Osteoblast (primary cell): ENCODE data around the gene CELF1. TPM values are rescaled to one million over a fixed set of nuclear protein-coding genes. Genes with fewer than 3 reads are reported as not detected.
A peak's percentile ranks its signal among the peaks of the same experiment; 100 is the strongest.
"Not testable (repeated sequence)": the region's sequence is repeated elsewhere in the genome, so short reads cannot be mapped to it uniquely, and the experiment has no call there.

Source experiments
- DNase-seq: peaks from one replicate; pipeline ENCODE4 v3.0.0; 2011; ENCODE audit warnings: low spot score, mixed read lengths; ENCODE audit not compliant: insufficient read length; ENCODE audit errors: missing footprints
- H2AFZ ChIP-seq: 2 replicates; pipeline ENCODE4 v1.6.0; 2011; ENCODE audit warnings: mild to moderate bottlenecking, low read length
- H3K27ac ChIP-seq: 2 replicates; pipeline ENCODE4 v1.5.1; 2011; ENCODE audit warnings: mild to moderate bottlenecking, low read depth, low read length, moderate library complexity
- H3K27me3 ChIP-seq: 2 replicates; pipeline ENCODE4 v1.6.0; 2012; ENCODE audit warnings: mild to moderate bottlenecking, control low read depth, inconsistent platforms, low read length, moderate library complexity; ENCODE audit not compliant: insufficient read depth
- H3K36me3 ChIP-seq: 2 replicates; pipeline ENCODE4 v1.5.1; 2011; ENCODE audit warnings: mild to moderate bottlenecking, low read length, control low read depth, moderate library complexity; ENCODE audit not compliant: insufficient read depth
- H3K4me1 ChIP-seq: 2 replicates; pipeline ENCODE4 v1.5.1; 2011; ENCODE audit warnings: mild to moderate bottlenecking, low read length, control low read depth, moderate library complexity; ENCODE audit not compliant: insufficient read depth
- H3K4me2 ChIP-seq: 2 replicates; pipeline ENCODE4 v1.6.0; 2011; ENCODE audit warnings: mild to moderate bottlenecking, low read length; ENCODE audit not compliant: insufficient read depth
- H3K4me3 ChIP-seq: fragments of 200-600 bp; sonication (generic); 3 replicates; pipeline ENCODE4 v1.5.1; 2012; ENCODE audit warnings: mild to moderate bottlenecking, low read length, inconsistent platforms; ENCODE audit not compliant: insufficient read depth
- H3K79me2 ChIP-seq: 2 replicates; pipeline ENCODE4 v1.6.0; 2012; ENCODE audit warnings: mild to moderate bottlenecking, low read length, control low read depth, inconsistent platforms; ENCODE audit not compliant: insufficient read depth
- H3K9me3 ChIP-seq: 2 replicates; pipeline ENCODE4 v1.5.1; 2011; ENCODE audit warnings: low read depth, low read length, control low read depth
- H4K20me1 ChIP-seq: 2 replicates; pipeline ENCODE4 v1.6.0; 2012; ENCODE audit warnings: mild to moderate bottlenecking, low read length, control low read depth; ENCODE audit not compliant: insufficient read depth
- CTCF ChIP-seq: IDR thresholded peaks from 2 replicates; pipeline ENCODE4 v1.5.1; 2011; ENCODE audit warnings: mild to moderate bottlenecking, low read depth, low read length, moderate library complexity; ENCODE audit errors: extremely low read depth
- total RNA-seq: library from RNA; depleted of rRNA; stranded (reverse); fragments of >200 nt; gene quantifications from 2 replicates; pipeline ENCODE4 v1.2.3, GENCODE V29; 2012

The CELF1 gene
- total RNA-seq, 1 donor = 148 TPM

- Histone ChIP-seq H3K4me2 (no peak overlapping the region), H3K27me3 (no peaks in the 10 kb centered on the region), H3K4me1 (peaks cover 33% of the 10 kb centered on the region), H3K9me3 (no peaks in the 10 kb centered on the region), H4K20me1 (peaks cover 6% of the 10 kb centered on the region), H3K27ac (no peak overlapping the region), H3K79me2 (peaks cover 64% of the 10 kb centered on the region), H2AFZ (no peak overlapping the region), H3K36me3 (peaks cover 26% of the 10 kb centered on the region), H3K4me3 (no peak overlapping the region)
- no peak for TF ChIP-seq CTCF
- no peak for DNase-seq
These were observed 16.7 kb upstream of the CELF1 start for GRCh38 chr11:47569646-47570045.

- no peak for TF ChIP-seq CTCF
- Histone ChIP-seq H2AFZ (peak overlapping the region; percentile 90), H3K36me3 (peaks cover 12% of the 10 kb centered on the region), H3K4me3 (peak overlapping the region; percentile 98), H4K20me1 (no peaks in the 10 kb centered on the region), H3K27me3 (no peaks in the 10 kb centered on the region), H3K4me1 (peaks cover 11% of the 10 kb centered on the region), H3K4me2 (peak overlapping the region; percentile 90), H3K9me3 (no peaks in the 10 kb centered on the region), H3K27ac (peak overlapping the region; percentile 68), H3K79me2 (peaks cover 52% of the 10 kb centered on the region)
- DNase-seq = no peak
These were observed 13.3 kb upstream of the CELF1 start for GRCh38 chr11:47566149-47566698.

GRCh38 chr11:47565340-47566148, 12.6 kb upstream of the CELF1 start, which contains the start of gene PTPMT1:
Gene PTPMT1 (plus strand): TSS chr11:47565599. CDS start chr11:47565623, 24 bp downstream.
- Histone ChIP-seq H3K27me3 (no peaks in the 10 kb centered on the region), H3K27ac (peak within 1 kb of the TSS; percentile 68), H3K79me2 (peaks cover 46% of the 10 kb centered on the region), H3K4me1 (peaks cover 12% of the 10 kb centered on the region), H3K4me2 (peak within 1 kb of the TSS; percentile 90), H3K36me3 (peaks cover 12% of the 10 kb centered on the region), H3K9me3 (no peaks in the 10 kb centered on the region), H2AFZ (peak within 1 kb of the TSS; percentile 90), H4K20me1 (no peaks in the 10 kb centered on the region), H3K4me3 (peak within 1 kb of the TSS; percentile 98)
- DNase-seq = peak; percentile 95
- TF ChIP-seq CTCF = no peak

GRCh38 chr11:47564933-47565339, 12.0 kb upstream of the CELF1 start:
- Histone ChIP-seq H3K27ac (peak overlapping the region; percentile 68), H3K4me3 (peak overlapping the region; percentile 98), H3K36me3 (peaks cover 7% of the 10 kb centered on the region), H3K79me2 (peaks cover 40% of the 10 kb centered on the region), H4K20me1 (no peaks in the 10 kb centered on the region), H3K27me3 (no peaks in the 10 kb centered on the region), H2AFZ (peak overlapping the region; percentile 90), H3K4me1 (peaks cover 15% of the 10 kb centered on the region), H3K9me3 (no peaks in the 10 kb centered on the region), H3K4me2 (peak overlapping the region; percentile 90)
- peak; percentile 21 for DNase-seq
- no peak for TF ChIP-seq CTCF

GRCh38 chr11:47564366-47564765, 11.4 kb upstream of the CELF1 start:
- H3K27me3 ChIP-seq, H3K9me3 ChIP-seq, H2AFZ ChIP-seq, H3K27ac ChIP-seq, H4K20me1 ChIP-seq, H3K36me3 ChIP-seq, H3K4me3 ChIP-seq, DNase-seq: not testable (repeated sequence)
- Histone ChIP-seq H3K4me1 (peaks cover 15% of the 10 kb centered on the region), H3K79me2 (peaks cover 34% of the 10 kb centered on the region), H3K4me2 (peak overlapping the region; percentile 90)

GRCh38 chr11:47562393-47562792, 9.5 kb upstream of the CELF1 start:
- H3K4me1 ChIP-seq = peaks cover 15% of the 10 kb centered on the region
- H3K4me2 ChIP-seq, H3K27me3 ChIP-seq, H4K20me1 ChIP-seq, H3K27ac ChIP-seq, H3K4me3 ChIP-seq, H3K9me3 ChIP-seq, H3K36me3 ChIP-seq, H2AFZ ChIP-seq, DNase-seq: not testable (repeated sequence)
- H3K79me2 ChIP-seq = peaks cover 25% of the 10 kb centered on the region
